Adipocyte (in vitro differentiated cells): ENCODE measurements around the gene PARD3B.
A peak's percentile ranks its signal among the peaks of the same experiment; 100 is the strongest.

ENCODE experiments used
- DNase-seq: peaks from one replicate; pipeline ENCODE4 v3.0.0-alpha.2; 2015; ENCODE audit warnings: low read depth
- H3K27me3 ChIP-seq: replicated peaks from 2 replicates; pipeline ENCODE4 v1.7.0; 2013; ENCODE audit warnings: mild to moderate bottlenecking, low read length, moderate library complexity; ENCODE audit not compliant: control insufficient read depth, insufficient read depth
- H3K36me3 ChIP-seq: 2 replicates; pipeline ENCODE4 v1.7.0; 2013; ENCODE audit warnings: low read length, mild to moderate bottlenecking, moderate library complexity; ENCODE audit not compliant: control insufficient read depth, insufficient read depth, severe bottlenecking
- H3K4me1 ChIP-seq: 2 replicates; pipeline ENCODE4 v1.7.0; 2013; ENCODE audit warnings: mild to moderate bottlenecking, low read length, moderate library complexity; ENCODE audit not compliant: control insufficient read depth, insufficient read depth
- H3K4me3 ChIP-seq: 2 replicates; pipeline ENCODE4 v1.7.0; 2013; ENCODE audit warnings: mild to moderate bottlenecking, low read length, moderate library complexity
- H3K9ac ChIP-seq: 2 replicates; pipeline ENCODE4 v1.7.0; 2013; ENCODE audit warnings: mild to moderate bottlenecking, low read length, moderate library complexity
- H3K9me3 ChIP-seq: 2 replicates; pipeline ENCODE4 v1.7.0; 2013; ENCODE audit warnings: mild to moderate bottlenecking, low read length, moderate library complexity; ENCODE audit not compliant: control insufficient read depth

Gene PARD3B

GRCh38 chr2:205556357-205556756 is 1011.1 kb downstream of the PARD3B start:
- Histone ChIP-seq H3K9ac (no peak overlapping the region), H3K9me3 (no peaks in the 10 kb centered on the region), H3K27me3 (no peaks in the 10 kb centered on the region), H3K36me3 (no peaks in the 10 kb centered on the region), H3K4me3 (no peak overlapping the region), H3K4me1 (peaks cover 3% of the 10 kb centered on the region)
- peak; percentile 9 for DNase-seq

- H3K4me3 ChIP-seq = no peak overlapping the region
- peaks cover 3% of the 10 kb centered on the region for H3K4me1 ChIP-seq
- DNase-seq = no peak
Measured at GRCh38 chr2:205556841-205557539, 1011.7 kb downstream of the PARD3B start.

DNA sequence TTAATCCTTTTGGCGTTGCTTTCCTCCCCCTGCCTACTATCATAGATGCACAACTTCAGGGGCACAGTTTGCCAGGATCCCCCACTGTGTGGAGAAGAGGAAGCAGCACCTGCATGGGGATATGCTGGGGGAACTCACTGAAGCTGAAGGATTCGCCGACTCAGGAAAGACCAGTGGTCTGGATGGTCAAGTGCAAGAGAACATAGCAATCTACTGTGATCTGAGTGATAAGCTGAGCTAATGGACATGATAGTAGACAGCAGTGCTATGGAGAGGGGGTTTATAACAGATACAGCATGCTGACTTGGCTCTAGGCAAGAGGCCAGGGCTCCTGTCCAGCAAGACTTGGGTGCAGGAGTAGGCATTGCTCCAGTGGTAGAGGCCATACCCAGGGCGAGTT is 1012.6 kb downstream of the PARD3B start:
- no peaks in the 10 kb centered on the region for H3K27me3 ChIP-seq
- DNase-seq = no peak

More at GRCh38 chr2:205556841-205557539, 1011.7 kb downstream of the PARD3B start:
- Histone ChIP-seq H3K27me3 (no peaks in the 10 kb centered on the region), H3K36me3 (no peaks in the 10 kb centered on the region), H3K9me3 (no peaks in the 10 kb centered on the region), H3K9ac (no peak overlapping the region)

GRCh38 chr2:205561441-205561840 is 1016.2 kb downstream of the PARD3B start:
- H3K4me3 ChIP-seq = no peak overlapping the region
- no peaks in the 10 kb centered on the region for H3K9me3 ChIP-seq
- no peaks in the 10 kb centered on the region for H3K27me3 ChIP-seq
- no peak overlapping the region for H3K9ac ChIP-seq
- DNase-seq = no peak
- peaks cover 3% of the 10 kb centered on the region for H3K4me1 ChIP-seq
- no peaks in the 10 kb centered on the region for H3K36me3 ChIP-seq

More for the DNA sequence above, 1012.6 kb downstream of the PARD3B start:
- H3K9me3 ChIP-seq = no peaks in the 10 kb centered on the region
- H3K36me3 ChIP-seq = no peaks in the 10 kb centered on the region
- H3K4me1 ChIP-seq = peaks cover 3% of the 10 kb centered on the region
- no peak overlapping the region for H3K4me3 ChIP-seq
- H3K9ac ChIP-seq = no peak overlapping the region

GRCh38 chr2:205563646-205564045 is 1018.4 kb downstream of the PARD3B start:
- Histone ChIP-seq H3K4me3 (no peak overlapping the region), H3K27me3 (no peaks in the 10 kb centered on the region), H3K9ac (no peak overlapping the region), H3K4me1 (peaks cover 3% of the 10 kb centered on the region), H3K36me3 (no peaks in the 10 kb centered on the region), H3K9me3 (no peaks in the 10 kb centered on the region)
- no peak for DNase-seq

DNA sequence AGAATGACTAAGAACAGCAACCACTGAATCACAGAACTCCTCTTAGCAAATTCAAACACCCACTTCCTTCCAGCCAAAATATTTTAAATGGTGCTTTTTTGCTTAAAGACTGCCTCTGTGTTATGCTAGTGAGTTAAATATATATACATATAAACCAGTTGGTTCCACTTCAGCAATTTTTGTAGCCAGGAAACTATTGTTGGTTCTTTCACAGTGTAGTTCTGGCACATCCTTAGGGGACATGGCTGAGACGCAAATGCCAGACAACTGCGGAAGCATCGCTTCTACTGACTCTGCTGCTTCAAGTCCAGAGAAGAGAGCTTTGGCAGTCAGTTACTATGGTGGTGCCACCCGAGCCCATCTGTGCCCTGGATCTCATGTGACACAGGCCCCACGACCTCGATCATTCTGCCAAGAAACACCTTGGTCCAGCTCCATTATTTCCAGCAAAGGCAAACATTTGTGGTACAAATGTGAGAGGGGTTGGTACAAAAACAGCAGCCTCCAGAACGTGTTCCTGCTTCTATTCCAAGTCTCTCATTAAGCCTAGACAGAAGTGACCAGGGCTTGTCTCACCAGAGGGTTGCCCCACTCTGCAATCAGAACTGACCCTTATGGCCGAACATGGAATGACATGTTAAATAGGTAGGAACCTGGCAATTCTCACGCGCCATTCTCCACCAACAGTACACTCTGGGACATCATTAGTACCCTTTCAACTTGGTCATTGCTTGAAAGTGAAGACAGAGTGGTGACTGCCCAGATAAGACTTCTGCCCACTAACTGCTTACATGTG is 1019.3 kb downstream of the PARD3B start:
- H3K9me3 ChIP-seq = no peaks in the 10 kb centered on the region
- no peak overlapping the region for H3K4me3 ChIP-seq
- H3K9ac ChIP-seq = no peak overlapping the region
- DNase-seq = no peak
- peaks cover 3% of the 10 kb centered on the region for H3K4me1 ChIP-seq
- H3K36me3 ChIP-seq = no peaks in the 10 kb centered on the region
- no peaks in the 10 kb centered on the region for H3K27me3 ChIP-seq

GRCh38 chr2:205565142-205565522 is 1019.9 kb downstream of the PARD3B start:
- Histone ChIP-seq H3K9me3 (no peaks in the 10 kb centered on the region), H3K4me3 (no peak overlapping the region), H3K9ac (no peak overlapping the region), H3K36me3 (no peaks in the 10 kb centered on the region), H3K4me1 (peaks cover 1% of the 10 kb centered on the region), H3K27me3 (no peaks in the 10 kb centered on the region)
- DNase-seq = no peak

DNA sequence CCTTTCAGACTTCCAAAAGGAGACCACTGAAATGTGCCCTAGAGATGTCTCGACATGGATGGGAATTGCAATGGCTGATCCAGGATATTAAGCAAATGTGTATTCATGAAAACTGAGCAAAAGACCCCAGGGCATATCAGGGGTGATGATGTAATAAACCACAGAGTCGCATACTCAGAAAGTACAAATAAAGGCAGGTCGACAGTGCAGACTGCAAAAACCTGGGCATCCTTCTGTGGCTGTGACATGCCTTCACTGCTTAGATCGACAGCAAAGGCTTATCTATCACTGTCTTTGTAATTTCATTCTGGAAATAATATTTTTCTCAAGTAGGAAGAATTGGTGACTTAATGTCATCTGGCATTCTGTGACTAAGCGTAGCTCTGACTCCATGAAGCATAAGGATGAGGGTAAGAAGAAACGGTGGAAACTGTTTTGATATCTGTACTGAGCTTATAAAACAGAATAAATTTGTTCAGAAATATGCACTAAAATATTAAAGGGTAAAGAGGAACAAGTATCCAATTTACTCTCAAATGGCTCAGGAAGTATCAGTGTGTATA is 1021.4 kb downstream of the PARD3B start:
- DNase-seq = peak; percentile 20
- Histone ChIP-seq H3K27me3 (no peaks in the 10 kb centered on the region), H3K4me3 (no peak overlapping the region), H3K36me3 (no peaks in the 10 kb centered on the region), H3K9me3 (no peaks in the 10 kb centered on the region), H3K4me1 (no peaks in the 10 kb centered on the region), H3K9ac (no peak overlapping the region)

- no peak for DNase-seq
- no peaks in the 10 kb centered on the region for H3K27me3 ChIP-seq
- no peak overlapping the region for H3K4me3 ChIP-seq
- no peak overlapping the region for H3K9ac ChIP-seq
- no peaks in the 10 kb centered on the region for H3K9me3 ChIP-seq
- H3K4me1 ChIP-seq = no peaks in the 10 kb centered on the region
- H3K36me3 ChIP-seq = no peaks in the 10 kb centered on the region
Measured at GRCh38 chr2:205568620-205569019, 1023.3 kb downstream of the PARD3B start.

GRCh38 chr2:205570648-205571047 is 1025.4 kb downstream of the PARD3B start:
- no peaks in the 10 kb centered on the region for H3K27me3 ChIP-seq
- H3K4me1 ChIP-seq = no peaks in the 10 kb centered on the region
- no peak for DNase-seq
- H3K9me3 ChIP-seq = peaks cover 2% of the 10 kb centered on the region
- no peak overlapping the region for H3K4me3 ChIP-seq
- no peaks in the 10 kb centered on the region for H3K36me3 ChIP-seq
- no peak overlapping the region for H3K9ac ChIP-seq

- no peak for DNase-seq
- Histone ChIP-seq H3K4me1 (no peaks in the 10 kb centered on the region), H3K9me3 (peaks cover 5% of the 10 kb centered on the region), H3K27me3 (no peaks in the 10 kb centered on the region), H3K9ac (no peak overlapping the region), H3K4me3 (no peak overlapping the region), H3K36me3 (no peaks in the 10 kb centered on the region)
Measured at GRCh38 chr2:205571360-205571959, 1026.2 kb downstream of the PARD3B start.
